IMR-90 (cell line): Measurements from ENCODE around the gene RPS3. TPM values are rescaled to one million over a fixed set of nuclear protein-coding genes. Genes with fewer than 3 reads are reported as not detected.
A peak's percentile ranks its signal among the peaks of the same experiment; 100 is the strongest.

Experiments used
- ATAC-seq: fragments of 200-7000 bp; cut with Tn5 transposase; 2 replicates; pipeline ENCODE4 v1.9.1; 2020; ENCODE audit warnings: low read depth, mild to moderate bottlenecking, moderate library complexity
- Bru-seq: library from RNA; stranded (reverse); fragments of 400-500 nt; gene quantifications from one replicate; lab custom pipeline; 2021; lab: Mats Ljungman, UMichigan
- BruChase-seq, 2 experiments: library from RNA; stranded (reverse); fragments of 400-500 nt; gene quantifications; one replicate each; lab custom pipeline; 2021; lab: Mats Ljungman, UMichigan
- BruUV-seq: library from RNA; stranded (reverse); fragments of 400-500 nt; replicated peaks from 2 replicates; lab custom pipeline; 2021; lab: Mats Ljungman, UMichigan
- CTCF ChIA-PET: fragments of 300-600 bp; formaldehyde crosslinking; extraction: SDS; loops from one replicate; lab custom pipeline; 2021; ENCODE audit warnings: antibody characterized with exemption; lab: Yijun Ruan, JAX
- POLR2A ChIA-PET: fragments of 300-600 bp; sonication (Branson Sonifier 250); formaldehyde crosslinking; loops from one replicate; lab custom pipeline; 2022; ENCODE audit warnings: antibody characterized with exemption; ENCODE audit not compliant: unreplicated experiment; lab: Charles Lee
- DNase-seq: peaks from one replicate; pipeline ENCODE4 v3.0.0; 2013
- H2AFZ ChIP-seq: replicated peaks from 2 replicates; pipeline ENCODE3; 2013; ENCODE audit warnings: low read length, mild to moderate bottlenecking; ENCODE audit not compliant: poor library complexity
- H2AK5ac ChIP-seq: 2 replicates; pipeline ENCODE4 v1.6.1; 2013; ENCODE audit warnings: low read depth, low read length, inconsistent platforms
- H2AK9ac ChIP-seq: replicated peaks from 2 replicates; pipeline ENCODE3; 2013; ENCODE audit warnings: mild to moderate bottlenecking, low read depth, low read length, moderate library complexity; ENCODE audit not compliant: poor library complexity
- H2BK120ac ChIP-seq: 2 replicates; pipeline ENCODE4 v1.6.1; 2013; ENCODE audit warnings: low read depth, low read length, inconsistent platforms
- H2BK15ac ChIP-seq: 3 replicates; pipeline ENCODE4 v1.6.1; 2013; ENCODE audit warnings: low read depth, low read length, inconsistent platforms
- H2BK20ac ChIP-seq: 2 replicates; pipeline ENCODE4 v1.6.1; 2013; ENCODE audit warnings: low read depth, mild to moderate bottlenecking, inconsistent platforms, low read length, moderate library complexity
- H2BK5ac ChIP-seq: 2 replicates; pipeline ENCODE4 v1.6.1; 2013; ENCODE audit warnings: mild to moderate bottlenecking, low read depth, low read length, inconsistent platforms; ENCODE audit not compliant: poor library complexity, severe bottlenecking
- H3K14ac ChIP-seq: replicated peaks from 2 replicates; pipeline ENCODE4 v1.6.1; 2013; ENCODE audit warnings: low read depth, low read length, inconsistent platforms
- H3K18ac ChIP-seq: 2 replicates; pipeline ENCODE4 v1.6.1; 2013; ENCODE audit warnings: low read depth, low read length, control low read depth
- H3K23ac ChIP-seq: 2 replicates; pipeline ENCODE4 v1.6.1; 2013; ENCODE audit warnings: low read depth, low read length, inconsistent platforms
- H3K27ac ChIP-seq: 2 replicates; pipeline ENCODE4 v1.5.1; 2013; ENCODE audit warnings: mild to moderate bottlenecking, control low read depth, low read length; ENCODE audit not compliant: insufficient read depth
- H3K27me3 ChIP-seq: 2 replicates; pipeline ENCODE4 v1.6.1; 2013; ENCODE audit warnings: low read length; ENCODE audit not compliant: control insufficient read depth, insufficient read depth
- H3K36me3 ChIP-seq: 2 replicates; pipeline ENCODE4 v1.6.1; 2013; ENCODE audit warnings: low read length, mixed read lengths; ENCODE audit not compliant: control insufficient read depth, insufficient read depth
- H3K4ac ChIP-seq: 2 replicates; pipeline ENCODE4 v1.6.1; 2013; ENCODE audit warnings: low read depth, low read length, inconsistent platforms
- H3K4me1 ChIP-seq: 2 replicates; pipeline ENCODE4 v1.6.1; 2013; ENCODE audit warnings: low read length, mixed read lengths; ENCODE audit not compliant: control insufficient read depth, insufficient read depth
- H3K4me2 ChIP-seq: 2 replicates; pipeline ENCODE4 v1.6.1; 2013; ENCODE audit warnings: low read depth, mild to moderate bottlenecking, control low read depth, low read length, moderate library complexity
- H3K4me3 ChIP-seq: 2 replicates; pipeline ENCODE4 v1.5.1; 2013; ENCODE audit warnings: low read depth, mild to moderate bottlenecking, control low read depth, low read length, moderate library complexity; ENCODE audit not compliant: insufficient read depth
- H3K56ac ChIP-seq: 2 replicates; pipeline ENCODE4 v1.6.1; 2013; ENCODE audit warnings: low read length, inconsistent platforms; ENCODE audit not compliant: insufficient read depth; ENCODE audit errors: extremely low read depth
- H3K79me1 ChIP-seq, 2 experiments: 2 replicates each; pipeline ENCODE4 v1.6.1; 2013; ENCODE audit warnings: low read length in 2 of 2, inconsistent platforms in 1 of 2, low read depth in 1 of 2
- H3K9ac ChIP-seq: 2 replicates; pipeline ENCODE4 v1.6.1; 2013; ENCODE audit warnings: low read depth, low read length, control low read depth
- H3K9me1 ChIP-seq: 2 replicates; pipeline ENCODE4 v1.6.1; 2013; ENCODE audit warnings: low read length, inconsistent platforms; ENCODE audit not compliant: insufficient read depth
- H3K9me3 ChIP-seq: 2 replicates; pipeline ENCODE4 v1.6.1; 2013; ENCODE audit warnings: low read length; ENCODE audit not compliant: control insufficient read depth, insufficient read depth
- H4K20me1 ChIP-seq: 2 replicates; pipeline ENCODE4 v1.6.1; 2013; ENCODE audit warnings: low read length, inconsistent platforms; ENCODE audit not compliant: insufficient read depth
- H4K5ac ChIP-seq: 2 replicates; pipeline ENCODE4 v1.6.1; 2013; ENCODE audit warnings: mild to moderate bottlenecking, low read depth, low read length, control low read depth
- H4K8ac ChIP-seq, 2 experiments: 2 replicates each; pipeline ENCODE4 v1.6.1; 2013; ENCODE audit warnings: low read depth in 2 of 2, low read length in 2 of 2, control low read depth in 1 of 2, inconsistent platforms in 1 of 2
- H4K91ac ChIP-seq: 2 replicates; pipeline ENCODE4 v1.6.1; 2013; ENCODE audit warnings: low read depth, low read length, inconsistent platforms; ENCODE audit not compliant: insufficient read depth
- CEBPB ChIP-seq: IDR thresholded peaks from 2 replicates; pipeline ENCODE4 v1.6.1; 2012; ENCODE audit warnings: low read depth, low read length, improper control_type of control experiment
- CTCF ChIP-seq: conservative IDR thresholded peaks from 2 replicates; pipeline ENCODE4 v1.5.1; 2012; ENCODE audit warnings: mild to moderate bottlenecking, low read depth, low read length, improper control_type of control experiment
- ELK1 ChIP-seq: fragments of 150-350 bp; IDR thresholded peaks from 2 replicates; pipeline ENCODE4 v1.6.1; 2016; ENCODE audit warnings: low read depth, mild to moderate bottlenecking, low read length, moderate library complexity, borderline replicate concordance
- FOS ChIP-seq: fragments of 150-350 bp; IDR thresholded peaks from 2 replicates; pipeline ENCODE4 v1.6.1; 2016; ENCODE audit warnings: low read depth, low read length
- MXI1 ChIP-seq: IDR thresholded peaks from 2 replicates; pipeline ENCODE4 v1.6.1; 2012; ENCODE audit warnings: low read depth, mild to moderate bottlenecking, low read length, moderate library complexity, borderline replicate concordance
- NFE2L2 ChIP-seq: fragments of 150-350 bp; IDR thresholded peaks from 2 replicates; pipeline ENCODE4 v1.6.1; 2016; ENCODE audit warnings: low read depth, mild to moderate bottlenecking, low read length
- POLR2A ChIP-seq: IDR thresholded peaks from 2 replicates; pipeline ENCODE4 v1.6.1; 2012; ENCODE audit warnings: mild to moderate bottlenecking, low read depth, low read length
- RCOR1 ChIP-seq: IDR thresholded peaks from 2 replicates; pipeline ENCODE4 v1.6.1; 2012; ENCODE audit warnings: mild to moderate bottlenecking, low read length, improper control_type of control experiment; ENCODE audit not compliant: insufficient replicate concordance
- RFX5 ChIP-seq: IDR thresholded peaks from 2 replicates; pipeline ENCODE4 v1.8.0; 2012; ENCODE audit warnings: low read depth, mild to moderate bottlenecking, low read length, moderate library complexity
- USF2 ChIP-seq: fragments of 150-350 bp; IDR thresholded peaks from 2 replicates; pipeline ENCODE4 v1.6.1; 2017; ENCODE audit warnings: mild to moderate bottlenecking, antibody characterized with exemption, low read length, low read depth
- WGBS, 2 experiments: methylation state at CpG; one replicate each; pipeline versions ENCODE4 v1.1.5 to v1.1.7; 2013; ENCODE audit warnings: missing lambda C conversion rate in 2 of 2; ENCODE audit not compliant: insufficient read length in 1 of 2; ENCODE audit errors: extremely low coverage in 2 of 2; 5-methylcytosine and 5-hydroxymethylcytosine counted together
- dilution Hi-C: fragments of 300-500 bp; cut with HindIII; formaldehyde crosslinking; loops from one replicate; pipeline ENCODE4 v1.14.3; 2018; ENCODE audit warnings: low sequenced_read_pairs; ENCODE audit not compliant: unreplicated experiment
- in situ Hi-C: fragments of 300-500 bp; cut with MboI; formaldehyde crosslinking; loops from 3 replicates; pipeline ENCODE4 v1.14.3; 2019; ENCODE audit warnings: low sequenced_read_pairs, inconsistent platforms, mixed read lengths
- intact Hi-C: fragments of 100-400 bp; cut with micrococcal nuclease; formaldehyde crosslinking; loops from 2 replicates; pipeline ENCODE4 v1.10.0; 2022
- long read RNA-seq: library from polyadenylated mRNA; unstranded; transcript quantifications from one replicate; pipeline ENCODE4 v2.0.0, GENCODE V29; 2021; ENCODE audit not compliant: unreplicated experiment
- polyA plus RNA-seq, 3 experiments: library from polyadenylated mRNA; depleted of rRNA; stranded (reverse); fragments of >200 nt; gene quantifications; 2 replicates each; pipeline ENCODE4 v1.2.3, GENCODE V29; 2012; ENCODE audit warnings: low replicate concordance in 1 of 3
- total RNA-seq: library from RNA; depleted of rRNA; stranded (reverse); fragments of >200 nt; gene quantifications from 2 replicates; pipeline ENCODE4 v1.2.3, GENCODE V29; 2012; rRNA removed

Gene RPS3
- total RNA-seq: 2,360 and 3,444 TPM in 2 replicates
- polyA plus RNA-seq (2012; rRNA removed): 2,477 and 2,872 TPM in 2 replicates
- polyA plus RNA-seq (2012; cell fraction: cytosol; rRNA removed): 2,410 and 4,196 TPM in 2 replicates
- 593 and 1,092 TPM in 2 replicates for polyA plus RNA-seq (2012; cell fraction: nucleus; rRNA removed; ENCODE audit: low replicate concordance)
- percentile 93 among the genes with signal in this experiment for Bru-seq, nascent RNA
- BruChase-seq, experiment 1, labeled RNA remaining after a 6-hour chase: percentile 90 among the genes with signal in this experiment
- BruChase-seq, experiment 2, labeled RNA remaining after a 2-hour chase: percentile 87 among the genes with signal in this experiment
- long read RNA-seq, transcript RPS3-217 (7 exons, 2,097 nt): major isoform, 887 of 981 reads
- long read RNA-seq, partial matches to known transcripts: 79 of 981 reads
- long read RNA-seq, other reads (novel, unspliced or antisense): 10 of 981 reads

- intact Hi-C loops (no loop called here), in situ Hi-C loops (no loop called here), dilution Hi-C loops (no loop called here)
- H2BK15ac ChIP-seq: no peak within 1 kb of the TSS
- H4K91ac ChIP-seq: peak within 1 kb of the TSS; percentile 79
- H2BK20ac ChIP-seq: no peak within 1 kb of the TSS
- peak within 1 kb of the TSS; percentile 83 for H2AK5ac ChIP-seq
- no peak within 1 kb of the TSS for H2BK120ac ChIP-seq
- H3K9me3 ChIP-seq: no peaks in the 10 kb centered on the region
- peaks cover 3% of the 10 kb centered on the region; the same call in 1 of the 2 replicates for H3K27me3 ChIP-seq
- H3K4me2 ChIP-seq: peak within 1 kb of the TSS; percentile 96
- BruUV-seq: no TSS peak
- H3K18ac ChIP-seq: no peak within 1 kb of the TSS; the same call in none of the 2 replicates
- peak within 1 kb of the TSS; percentile 73 for H3K4ac ChIP-seq
- ChIA-PET POLR2A (interaction anchor here (0.6 kb wide), 1 partner anchor 122 kb away, joined by 3 read pairs; no protein-coding TSS in a partner anchor), CTCF (interaction anchor here (1.3 kb wide), 1 partner anchor 45 kb away, joined by 3 read pairs; no protein-coding TSS in a partner anchor)
- peaks cover 6% of the 10 kb centered on the region; the same call in 1 of the 2 replicates for H3K9me1 ChIP-seq
- H3K14ac ChIP-seq: peak within 1 kb of the TSS; percentile 84
- peak within 1 kb of the TSS; percentile 87 for H3K56ac ChIP-seq
- H4K5ac ChIP-seq: peak within 1 kb of the TSS; percentile 53
- H3K79me1 ChIP-seq: peaks cover 14 to 38% of the 10 kb centered on the region in 2 experiments
- ATAC-seq (peak; percentile 91), DNase-seq (peak; percentile 91)
- H3K36me3 ChIP-seq: peaks cover 38% of the 10 kb centered on the region
- H2BK5ac ChIP-seq: peak within 1 kb of the TSS; percentile 91
- peak within 1 kb of the TSS; percentile 57 to 85 for H4K8ac ChIP-seq
- peaks cover 5% of the 10 kb centered on the region for H3K4me1 ChIP-seq
- peak within 1 kb of the TSS; percentile 88 for H3K4me3 ChIP-seq
- H2AFZ ChIP-seq: peak within 1 kb of the TSS; percentile 88
- WGBS, 2 experiments: 0% methylated on average over 12 of the region's 55 CpGs; no CpG with 5 or more reads in 1 of the 2 experiments
- peaks cover 52% of the 10 kb centered on the region for H4K20me1 ChIP-seq
- H3K23ac ChIP-seq: peak within 1 kb of the TSS; percentile 84
- peak within 1 kb of the TSS; percentile 86 for H3K27ac ChIP-seq
- H3K9ac ChIP-seq: peak within 1 kb of the TSS; percentile 95
- peak within 1 kb of the TSS; percentile 95 for H2AK9ac ChIP-seq
- TF ChIP-seq NFE2L2 (no peak), ELK1 (no peak), USF2 (peak; percentile 20; the same call in 1 of the 2 replicates), FOS (0 out of 2 replicates have a peak, but pooled peaks have one; percentile 5), CEBPB (no peak), CTCF (0 out of 2 replicates have a peak, but pooled peaks have one; percentile 2), MXI1 (peak; percentile 85), POLR2A (peak; percentile 99), RCOR1 (no peak), RFX5 (no peak)
These were observed at the start of gene RPS3 for GRCh38 chr11:75399344-75400145. Gene RPS3, plus strand, starts transcription at chr11:75399518. Its CDS starts 30 bp downstream, at chr11:75399548.
